GM18508 (cell line): ENCODE results near the gene SLC22A23.

Experiments used
- ATAC-seq: cut with Tn5 transposase; IDR thresholded peaks from one replicate; pipeline ENCODE4 v1.9.1; 2021; ENCODE audit warnings: moderate number of reproducible peaks; ENCODE audit not compliant: insufficient read depth, unreplicated experiment

Gene SLC22A23

DNA sequence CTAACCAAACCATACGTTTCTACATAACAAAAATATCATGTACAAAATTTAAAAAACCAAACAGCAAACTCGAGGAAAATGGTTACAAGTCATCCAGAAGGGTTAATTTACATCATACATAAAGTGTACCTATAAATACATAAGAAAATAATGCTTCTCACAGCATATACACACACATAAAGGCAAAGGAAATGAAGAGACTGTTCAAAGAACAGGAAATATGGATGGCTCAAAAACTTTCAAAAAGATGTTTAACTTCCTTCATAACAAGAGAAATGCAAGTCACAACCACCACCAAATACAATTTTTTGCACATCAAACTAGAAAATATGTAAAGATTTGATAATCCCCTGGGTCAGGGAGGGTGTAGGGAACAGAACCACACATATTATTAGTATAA lies 7.5 kb downstream of the SLC22A23 start:
- ATAC-seq: no peak

DNA sequence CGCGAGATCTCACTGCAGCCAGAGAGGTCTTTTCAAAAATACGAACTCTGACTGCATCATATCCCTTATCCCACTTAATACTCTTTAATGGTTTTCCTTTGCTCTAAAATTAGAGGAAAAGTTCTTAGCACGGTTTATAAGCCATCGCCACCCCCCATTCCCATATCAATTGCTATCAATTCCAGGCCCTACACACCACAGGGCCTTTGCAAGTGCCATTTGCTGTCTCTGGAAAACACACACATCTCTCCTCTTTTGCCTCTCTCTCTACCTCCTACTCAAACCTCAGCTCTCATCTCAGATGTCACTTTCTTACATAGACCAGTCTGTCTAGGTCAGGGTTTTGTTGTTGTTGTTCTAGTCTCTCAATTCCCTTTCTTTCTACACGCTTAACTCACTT lies 9.8 kb downstream of the SLC22A23 start:
- ATAC-seq: no peak

DNA sequence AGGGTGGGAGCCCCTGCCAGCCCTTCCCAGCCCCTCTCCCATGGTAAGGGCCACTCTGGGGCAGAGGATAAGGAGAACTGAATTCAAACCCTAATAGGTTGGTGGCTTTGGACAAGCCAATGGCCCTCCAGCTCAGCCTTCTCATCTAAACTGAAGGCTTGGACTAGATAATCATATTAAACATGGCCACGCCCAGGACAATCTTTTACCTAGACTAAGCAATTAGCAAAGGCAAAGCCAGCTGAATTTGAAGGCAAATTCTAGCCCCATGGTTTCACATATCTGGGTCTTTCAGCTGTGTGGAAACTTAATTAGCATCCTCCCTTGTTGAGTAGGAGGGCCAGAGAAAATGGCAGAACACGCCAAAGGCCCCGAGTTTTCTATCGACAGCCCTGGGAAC lies 10.7 kb downstream of the SLC22A23 start:
- no peak for ATAC-seq

DNA sequence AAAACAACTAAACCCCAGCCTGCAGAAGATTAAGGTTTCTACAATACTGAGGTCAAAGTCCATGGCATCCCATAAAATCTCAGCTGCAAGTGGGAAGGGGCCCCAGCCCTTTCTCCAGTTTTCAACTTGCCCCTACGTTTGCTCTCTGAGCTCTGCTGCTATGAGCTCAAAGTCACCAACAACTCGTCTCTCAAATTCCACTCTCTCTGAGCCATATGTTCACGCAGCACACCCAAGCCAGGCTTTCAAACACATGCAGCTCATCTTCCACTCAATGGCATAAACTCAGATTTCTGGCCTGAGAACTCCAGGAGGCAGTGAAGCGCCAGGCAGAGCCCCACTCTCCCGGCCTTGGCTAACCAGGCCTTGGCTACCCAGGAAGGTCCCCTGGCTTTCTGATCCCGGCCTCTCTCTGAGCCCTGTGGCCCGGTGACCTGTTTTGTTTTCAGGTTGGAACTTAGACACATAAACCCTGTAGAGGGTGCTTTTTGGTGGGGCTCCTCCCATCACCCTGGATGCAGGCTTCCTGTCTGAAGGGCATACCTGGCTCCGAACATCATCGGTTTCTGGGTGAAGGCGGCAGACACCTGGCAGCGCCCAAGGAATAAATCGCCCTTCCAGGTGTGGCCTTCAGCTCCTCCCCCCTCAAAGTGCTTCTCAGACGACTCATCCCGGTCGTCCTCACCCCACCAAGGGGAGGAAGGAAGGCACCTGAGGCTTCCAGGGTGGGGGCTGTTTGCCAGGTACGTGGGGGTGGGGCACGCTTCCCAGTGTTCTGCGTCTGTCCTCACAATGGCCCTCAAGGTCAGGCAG lies 12.4 kb downstream of the SLC22A23 start:
- ATAC-seq: no peak

DNA sequence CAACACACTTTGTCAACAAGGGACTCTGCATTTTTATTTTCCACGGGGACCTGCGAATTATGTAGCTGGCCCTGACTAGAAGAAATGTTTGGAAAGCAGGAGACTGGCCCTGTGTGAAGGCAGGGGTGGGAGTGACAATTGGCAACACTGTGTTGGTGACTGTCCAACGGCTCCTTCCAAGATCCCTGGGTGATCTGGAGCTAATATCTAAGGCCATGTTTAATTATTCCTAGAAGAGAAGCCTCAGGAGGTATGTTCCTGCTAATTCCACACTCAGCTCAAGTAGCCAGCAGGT lies 13.7 kb downstream of the SLC22A23 start:
- no peak for ATAC-seq

DNA sequence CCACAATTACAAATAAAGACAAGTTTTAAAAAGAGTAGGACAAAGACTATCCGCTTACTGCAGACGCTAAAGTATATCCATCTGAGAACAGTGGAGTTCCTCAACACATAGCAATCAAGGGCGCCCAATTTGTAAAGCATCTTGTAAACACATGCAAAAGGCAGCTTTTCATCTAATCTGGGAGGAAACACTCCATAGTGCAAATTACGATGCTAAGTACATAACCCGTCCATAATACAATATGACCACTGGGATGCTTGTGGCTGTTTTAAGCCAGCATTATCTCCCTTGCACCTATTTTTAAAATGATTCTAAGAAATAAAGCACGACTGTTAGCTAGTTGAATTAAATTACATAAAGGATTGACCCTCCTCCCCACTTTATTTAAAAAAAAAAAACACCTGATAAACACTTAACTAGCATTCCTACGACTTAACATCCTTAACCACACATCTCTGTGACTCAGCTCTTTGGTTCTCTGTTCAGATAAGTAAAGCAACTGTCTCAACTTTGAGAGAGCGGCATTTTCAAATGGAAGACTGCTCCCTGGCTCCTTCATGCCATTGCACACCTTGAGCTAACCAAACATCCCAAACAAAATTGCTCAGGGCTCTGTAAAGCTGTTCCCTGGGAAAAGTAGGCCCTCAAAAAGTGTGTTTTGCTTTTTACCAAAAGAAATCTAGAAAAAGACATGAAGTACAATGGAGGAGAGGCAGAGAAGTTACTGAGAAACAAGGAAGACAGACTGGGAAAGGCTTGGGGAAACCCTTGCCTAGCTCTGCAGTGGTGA lies 14.2 kb downstream of the SLC22A23 start:
- no peak for ATAC-seq

DNA sequence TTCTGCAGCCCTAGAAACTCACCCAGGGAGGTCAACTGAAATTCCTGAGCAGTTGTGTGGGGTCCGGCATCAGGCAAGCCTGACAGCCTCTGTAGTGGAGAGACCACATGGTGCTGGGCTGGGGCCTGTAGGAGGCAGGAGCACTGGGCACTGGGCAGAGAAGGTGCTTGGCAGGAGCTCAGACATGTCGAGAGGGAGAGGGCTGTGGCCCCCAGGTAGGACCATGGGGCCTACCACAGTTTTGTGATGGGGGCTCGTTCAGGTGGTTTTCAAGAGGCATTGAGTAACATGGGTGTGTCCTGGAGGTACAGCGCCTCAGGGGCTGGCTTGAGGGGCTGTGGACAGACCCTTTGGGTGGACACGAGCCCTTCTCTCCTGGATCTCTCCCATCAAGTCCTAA lies 15.9 kb downstream of the SLC22A23 start:
- ATAC-seq: no peak

DNA sequence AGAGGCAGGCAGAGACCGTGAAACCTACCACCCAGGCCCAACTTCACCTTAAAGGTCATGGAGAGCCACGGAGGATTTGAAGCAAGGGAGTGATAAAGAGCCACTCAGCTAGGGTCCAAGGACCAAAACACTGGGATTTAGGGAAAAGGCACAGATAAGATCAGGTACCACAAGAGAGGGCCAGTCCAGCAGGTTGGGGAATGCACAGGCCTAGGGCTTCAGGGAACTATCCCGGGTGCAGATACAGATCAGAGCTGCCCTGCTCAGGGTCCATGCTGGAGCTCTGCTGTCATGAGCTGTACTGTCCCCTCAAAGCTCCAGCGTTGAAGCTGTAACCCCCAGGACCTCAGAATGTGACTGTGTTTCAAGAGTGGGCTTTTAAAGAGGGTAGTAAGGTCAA lies 16.9 kb downstream of the SLC22A23 start:
- no peak for ATAC-seq

DNA sequence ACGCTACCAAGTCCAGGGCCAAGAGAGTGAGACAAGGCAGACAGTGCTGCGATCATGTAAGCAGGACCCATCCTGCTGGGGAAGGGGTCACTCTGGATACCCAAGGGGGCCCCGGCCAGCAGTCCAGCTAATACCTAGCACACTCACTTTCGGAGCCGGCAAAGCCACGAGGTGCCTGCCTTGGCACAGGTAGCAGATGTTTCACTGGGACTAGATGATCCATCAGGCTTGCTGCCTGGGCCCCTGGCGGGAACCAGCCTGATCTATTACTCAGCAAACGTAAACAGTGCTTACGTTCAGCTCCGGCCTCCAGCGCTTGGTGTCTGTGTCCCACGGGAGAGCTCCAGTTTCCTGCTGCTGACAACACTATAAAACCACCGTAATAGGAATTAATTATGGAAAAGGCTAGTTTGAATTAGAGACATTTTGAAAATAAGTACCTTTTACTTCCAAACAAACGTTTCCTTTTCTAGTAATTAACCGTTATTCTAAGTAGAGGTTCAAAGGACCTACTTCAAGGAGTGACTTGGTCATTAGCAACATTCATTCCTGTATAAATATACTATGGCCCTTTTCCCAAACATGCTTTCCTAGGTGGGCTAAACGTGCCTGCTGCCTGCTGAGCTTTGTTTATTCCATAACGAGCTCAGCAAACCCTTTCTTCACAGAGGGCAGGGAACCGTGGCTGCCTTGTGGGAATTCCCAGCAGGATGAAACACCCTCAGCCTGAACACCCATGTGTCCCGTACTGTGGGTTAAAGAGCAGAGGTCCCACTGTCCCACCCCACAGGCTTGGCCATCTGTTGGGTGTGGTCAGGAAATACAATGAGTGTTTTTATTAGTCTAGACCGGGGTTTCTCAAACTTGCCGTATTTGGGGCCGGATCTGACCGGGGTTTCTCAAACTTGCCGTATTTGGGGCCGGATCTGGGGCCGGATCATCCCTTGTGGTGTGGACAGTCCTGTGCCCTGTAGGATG lies 18.4 kb downstream of the SLC22A23 start:
- no peak for ATAC-seq

DNA sequence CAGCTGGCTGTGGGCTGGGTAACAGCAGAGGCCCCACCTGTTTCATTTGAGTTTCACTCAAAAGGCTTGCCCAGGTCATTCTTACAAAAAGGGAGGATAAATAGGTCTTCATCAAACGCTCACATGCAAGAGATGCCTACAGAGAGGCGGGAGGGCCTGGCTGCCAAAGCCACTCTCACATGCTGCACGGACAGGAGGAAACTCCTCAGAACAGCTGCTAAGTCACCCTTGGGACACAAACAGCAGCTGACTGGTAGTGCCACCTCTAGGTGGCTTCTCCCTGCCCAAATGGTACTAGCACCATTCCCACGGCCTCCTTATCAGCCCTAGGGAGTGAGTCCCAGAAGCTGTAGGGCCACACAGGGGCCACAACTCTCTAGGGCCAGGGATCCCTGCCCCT lies 23.8 kb downstream of the SLC22A23 start:
- ATAC-seq: no peak

DNA sequence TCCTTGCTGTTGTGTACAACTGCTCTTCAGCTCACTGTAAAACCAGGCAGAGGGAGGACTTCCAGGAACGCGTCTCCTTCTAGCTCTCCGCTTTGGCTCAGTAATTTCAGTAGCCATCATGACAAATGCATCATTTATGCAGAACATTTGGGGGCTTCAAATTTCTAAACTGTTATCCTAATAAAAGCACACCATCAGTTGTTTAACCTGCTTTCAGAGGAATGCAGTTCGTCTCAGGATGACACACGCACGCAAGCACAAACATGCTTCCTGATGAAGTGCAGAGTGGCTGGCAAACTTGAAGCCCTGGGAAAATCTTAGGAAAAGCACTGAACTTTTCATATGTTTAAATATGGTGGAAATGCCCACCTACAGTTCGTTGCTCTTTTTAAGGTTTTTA lies 24.4 kb downstream of the SLC22A23 start:
- no peak for ATAC-seq

DNA sequence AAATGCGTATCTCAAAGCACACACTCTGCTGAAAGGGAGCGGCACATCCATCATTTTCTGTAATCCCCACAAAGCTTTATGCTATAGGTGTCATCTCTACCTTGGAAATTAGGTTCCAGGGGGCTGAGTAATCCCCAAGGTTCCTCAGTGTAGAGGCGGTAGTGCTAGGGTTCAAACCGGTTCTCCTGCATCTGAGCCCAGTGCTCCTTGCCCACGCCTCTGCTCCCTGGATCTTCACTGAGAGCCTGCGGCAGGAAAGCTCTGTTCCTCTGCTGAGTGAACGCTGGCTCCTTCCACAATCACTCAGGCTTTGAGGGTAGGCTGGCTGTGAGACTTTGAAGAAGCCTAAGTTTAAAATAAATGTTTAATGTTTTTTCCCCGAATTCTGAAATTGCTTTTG lies 24.9 kb downstream of the SLC22A23 start:
- no peak for ATAC-seq

DNA sequence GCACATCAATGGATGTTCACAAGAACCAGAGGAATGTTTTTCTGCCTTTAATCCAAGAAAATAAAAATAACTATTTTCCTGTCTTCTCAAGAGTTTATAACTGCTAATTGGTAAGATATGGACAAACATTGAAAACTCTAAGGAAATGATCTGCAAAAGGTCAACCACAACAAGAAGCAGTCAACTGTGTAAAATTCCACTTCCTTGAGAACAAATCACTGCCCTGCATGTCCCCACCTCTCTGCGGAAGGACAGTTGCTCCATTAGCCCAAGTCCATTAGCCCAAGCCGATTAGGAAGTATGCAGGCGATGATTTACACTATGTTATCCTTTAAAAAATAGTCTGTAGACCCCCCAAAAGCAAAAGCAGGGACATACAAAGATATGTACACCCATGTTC lies 27.6 kb downstream of the SLC22A23 start:
- ATAC-seq: no peak

DNA sequence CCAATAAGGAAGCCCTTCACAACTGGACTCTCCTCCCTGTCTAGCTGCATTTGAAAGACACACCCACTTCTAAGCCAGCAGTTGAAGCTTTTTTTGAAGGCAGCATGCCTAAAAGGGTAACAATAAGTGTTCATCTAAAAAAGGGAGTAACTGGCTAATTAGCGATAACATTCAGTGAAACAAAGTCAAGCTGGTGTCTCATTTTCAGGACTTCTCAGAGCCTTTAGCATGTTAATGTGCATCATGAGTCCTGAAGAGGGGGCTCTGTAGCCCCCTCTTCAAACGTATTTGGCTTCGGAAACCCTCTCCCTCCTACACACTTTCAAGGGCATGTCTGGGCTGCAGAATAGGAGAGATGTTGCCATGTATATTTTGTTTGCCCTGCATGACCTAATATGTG lies 28.1 kb downstream of the SLC22A23 start:
- ATAC-seq: no peak

DNA sequence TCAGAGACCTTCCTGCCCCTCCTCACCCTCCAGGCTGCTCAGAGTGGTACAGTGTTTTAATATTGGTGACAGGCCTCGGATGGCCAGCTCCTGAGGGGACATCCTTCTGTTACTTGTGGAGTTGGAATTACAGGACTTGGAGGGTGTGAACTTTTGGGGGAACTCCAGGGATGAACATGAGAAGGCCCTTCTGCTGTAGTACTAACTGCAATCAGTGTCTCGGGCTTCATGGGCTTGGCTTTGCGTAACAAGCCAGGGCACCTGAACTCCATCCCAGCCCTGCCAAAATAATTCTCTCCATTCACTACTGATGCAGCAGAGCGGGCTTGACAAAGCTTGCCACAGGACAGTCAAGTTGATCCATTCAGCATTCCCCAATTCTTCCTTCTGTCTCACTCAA lies 28.6 kb downstream of the SLC22A23 start:
- ATAC-seq: no peak

DNA sequence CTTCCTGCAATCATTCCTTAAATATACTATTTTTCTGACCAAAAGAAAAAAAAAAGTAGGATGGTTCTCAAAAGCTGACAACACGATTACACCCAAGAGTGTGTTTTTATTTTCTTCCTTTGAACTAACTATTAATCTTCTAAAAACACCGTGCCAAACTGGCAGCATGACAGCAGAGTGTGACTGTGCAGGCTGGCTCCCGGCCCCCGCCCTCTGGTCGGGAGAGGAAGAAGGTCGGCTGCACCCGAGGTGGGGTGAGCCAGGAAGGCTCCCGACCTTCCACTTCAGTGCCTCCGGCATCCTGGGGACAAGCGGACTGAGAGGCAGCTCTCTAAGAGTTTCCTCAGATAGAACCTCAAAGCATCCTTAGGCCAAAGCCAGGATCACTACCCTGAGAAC lies 29.2 kb downstream of the SLC22A23 start:
- no peak for ATAC-seq

DNA sequence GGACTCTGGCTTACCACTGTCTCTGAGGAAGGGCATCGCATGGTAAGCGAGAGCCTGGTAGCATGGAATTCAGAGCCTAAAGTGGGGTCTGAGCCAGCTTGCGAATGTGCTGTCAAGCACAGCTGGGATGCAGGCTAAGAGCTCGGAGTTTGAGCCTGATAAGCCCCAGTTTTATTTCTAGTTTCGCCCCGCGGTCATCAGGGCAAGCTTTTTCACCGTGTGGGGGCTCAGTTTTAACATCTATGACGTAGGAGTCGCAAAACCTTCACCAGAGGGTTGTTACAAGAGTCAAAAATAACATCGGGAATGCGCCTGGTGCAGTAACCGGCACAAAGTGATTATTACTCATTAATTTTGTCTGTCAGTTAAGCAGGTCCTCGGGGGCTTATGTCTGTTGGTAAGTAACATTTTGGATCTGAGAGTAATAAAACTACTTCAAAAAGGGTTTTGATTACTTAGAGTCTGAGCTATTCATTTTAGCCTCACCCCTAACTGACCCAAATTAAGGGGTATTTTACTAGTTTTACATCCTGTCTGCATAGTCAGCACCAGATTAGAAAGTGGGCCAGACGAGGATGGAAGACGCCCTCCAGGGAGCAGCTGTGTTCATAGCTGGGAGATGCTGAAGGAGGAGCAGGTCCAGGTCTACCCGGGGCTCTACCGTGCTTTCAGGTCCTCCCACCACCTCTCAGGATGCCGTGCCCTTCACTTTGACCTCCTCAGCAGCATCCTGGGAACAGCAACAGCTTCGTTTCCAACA lies 29.7 kb downstream of the SLC22A23 start:
- no peak for ATAC-seq

DNA sequence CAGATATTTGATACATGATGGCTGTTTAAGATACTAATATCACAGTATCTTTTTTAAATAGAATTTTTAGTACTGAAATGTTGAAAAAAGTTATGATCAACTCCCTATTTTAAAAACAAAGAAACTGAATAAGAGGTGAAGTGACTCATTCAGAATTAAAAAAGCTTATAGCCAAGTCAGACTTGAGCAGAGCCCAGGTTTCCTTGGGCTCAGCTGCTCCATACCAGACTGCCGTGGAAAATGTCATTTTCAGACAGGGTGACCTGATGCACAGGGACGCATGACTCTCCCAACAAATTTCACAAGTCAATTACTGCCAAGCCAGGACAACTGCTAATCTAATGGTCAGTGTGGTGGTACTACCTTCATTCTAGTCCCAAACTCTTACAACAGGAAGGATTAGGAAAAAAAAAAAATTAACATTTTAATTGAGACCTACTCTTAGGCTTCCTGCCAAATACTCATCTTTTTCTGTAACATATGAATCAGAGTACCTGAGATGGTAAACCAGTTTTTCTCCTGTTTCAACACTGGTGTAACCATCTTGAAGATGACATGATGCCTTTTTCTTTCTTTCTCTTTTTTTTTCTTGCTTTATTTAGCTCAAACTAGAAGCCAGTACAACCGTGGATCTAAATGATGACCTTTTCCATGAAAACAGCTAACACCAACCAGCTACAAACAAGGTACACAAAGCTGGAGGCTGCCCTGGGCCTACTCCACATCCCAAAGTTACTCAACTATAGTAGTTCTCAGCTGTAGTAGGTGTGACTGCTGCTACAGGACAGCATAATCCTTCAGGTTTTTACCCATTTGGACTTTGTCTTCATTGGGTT lies 30.5 kb downstream of the SLC22A23 start:
- ATAC-seq: no peak

DNA sequence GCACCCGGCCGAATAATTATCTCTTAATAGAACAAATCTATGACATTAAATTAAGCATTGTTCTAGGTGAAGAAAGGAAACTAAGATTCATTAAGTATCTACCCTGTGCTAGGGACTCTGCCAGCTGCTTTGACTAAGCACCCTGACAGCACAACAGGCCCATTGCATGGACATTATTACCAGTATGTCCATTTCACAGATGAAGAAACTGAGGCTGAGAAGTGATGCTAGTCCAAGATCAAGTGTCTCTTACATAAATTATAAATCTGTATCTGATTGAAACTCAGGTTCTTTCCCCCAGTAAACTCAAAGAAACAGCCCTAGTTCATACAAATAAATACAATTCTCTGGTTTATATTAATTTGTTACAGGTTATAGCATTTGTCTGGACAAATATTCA lies 31.3 kb downstream of the SLC22A23 start:
- no peak for ATAC-seq
